ENCODE data around the gene SPINT3. TPM values are rescaled to one million over a fixed set of nuclear protein-coding genes. Genes with fewer than 3 reads are reported as not detected.

The SPINT3 gene
- total RNA-seq, 4 donors from 2014 or later, result not detected

DNA sequence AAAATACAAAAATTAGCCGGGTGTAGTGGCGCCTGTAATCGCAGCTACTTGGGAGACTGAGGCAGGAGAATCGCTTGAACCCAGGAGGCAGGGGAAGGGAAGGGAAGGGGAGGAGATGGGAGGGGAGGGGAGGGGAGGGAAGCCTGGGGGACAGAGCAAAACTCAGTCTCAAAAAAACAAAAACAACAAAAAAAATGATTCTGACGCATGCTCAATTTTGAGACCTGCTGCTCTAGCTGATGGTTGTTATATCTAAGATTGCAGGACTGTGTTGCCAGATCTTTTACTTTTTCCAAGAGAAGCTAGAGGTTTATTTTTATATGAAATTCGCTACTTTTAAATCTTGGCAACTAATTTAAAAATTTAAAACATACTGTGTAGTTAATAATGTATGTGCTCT is 48.2 kb downstream of the SPINT3 start:
- H3K4me1 ChIP-seq, result peaks cover 0 to 27% (median 14%) of the 10 kb centered on the region in 3 donors
- H3K9me3 ChIP-seq, result no peaks in the 10 kb centered on the region
- peaks cover 46% of the 10 kb centered on the region for H3K27me3 ChIP-seq
- H3K4me3 ChIP-seq, result no peak overlapping the region
- H3K36me3 ChIP-seq, result no peaks in the 10 kb centered on the region
- 78 to 90% methylated on average over 2 to 4 of the region's 6 CpGs for WGBS, 2 donors (ENCODE audit: low coverage in 1 of 2)
- TF ChIP-seq POLR2A (IDR thresholded peaks at IDR 0.05) (no peak), POLR2AphosphoS5 (IDR thresholded peaks at IDR 0.05) (no peak), CTCF (IDR thresholded peaks at IDR 0.05) (no peak), EP300 (IDR thresholded peaks at IDR 0.05) (no peak)
- H3K27ac ChIP-seq, result no peak overlapping the region
- no peak for ATAC-seq

GRCh38 chr20:45465491-45466266 is 49.7 kb downstream of the SPINT3 start:
- TF ChIP-seq EP300 (IDR thresholded peaks at IDR 0.05), result no peak
- no peak for TF ChIP-seq POLR2AphosphoS5 (IDR thresholded peaks at IDR 0.05)
- TF ChIP-seq CTCF (IDR thresholded peaks at IDR 0.05), result no peak
- TF ChIP-seq POLR2A (IDR thresholded peaks at IDR 0.05), result no peak
- ATAC-seq, result no peak

DNA sequence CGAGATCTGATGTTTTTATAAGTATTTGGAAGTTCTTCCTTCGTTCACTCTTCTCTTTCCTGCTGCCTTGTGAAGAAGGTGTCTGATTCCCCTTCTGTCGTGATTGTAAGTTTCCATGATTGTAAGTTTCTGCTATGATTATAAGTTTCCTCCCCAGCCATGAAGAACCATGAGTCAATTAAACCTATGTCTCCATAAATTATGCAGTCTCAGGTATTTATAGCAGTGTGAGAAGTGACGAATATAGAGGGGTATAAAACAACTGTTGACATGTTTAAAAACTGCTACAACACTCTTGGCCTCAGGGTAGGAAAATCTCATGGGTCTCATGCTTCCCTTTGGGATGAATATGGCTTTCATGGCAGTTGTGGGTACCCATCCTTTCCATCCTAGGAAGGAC is 51.7 kb downstream of the SPINT3 start:
- peaks cover 14% of the 10 kb centered on the region for H3K27me3 ChIP-seq
- H3K9me3 ChIP-seq, result no peaks in the 10 kb centered on the region
- no peak overlapping the region for H3K4me3 ChIP-seq
- no peaks in the 10 kb centered on the region for H3K36me3 ChIP-seq
- H3K27ac ChIP-seq, result no peak overlapping the region
- no peak for TF ChIP-seq CTCF (IDR thresholded peaks at IDR 0.05)
- TF ChIP-seq POLR2AphosphoS5 (IDR thresholded peaks at IDR 0.05), result no peak
- no peak for TF ChIP-seq POLR2A (IDR thresholded peaks at IDR 0.05)
- TF ChIP-seq EP300 (IDR thresholded peaks at IDR 0.05), result no peak
- no peak for ATAC-seq
- 78 to 86% methylated on average over 4 of the region's 4 CpGs for WGBS, 2 donors (ENCODE audit: low coverage in 1 of 2)
- no peaks in the 10 kb centered on the region for H3K4me1 ChIP-seq

More at GRCh38 chr20:45465491-45466266, 49.7 kb downstream of the SPINT3 start:
- no peaks in the 10 kb centered on the region for H3K36me3 ChIP-seq
- no peak overlapping the region for H3K4me3 ChIP-seq
- 33 to 64% methylated on average over 1 of the region's 1 CpG for WGBS, 2 donors (ENCODE audit: low coverage in 1 of 2)
- no peaks in the 10 kb centered on the region for H3K9me3 ChIP-seq
- no peak overlapping the region for H3K27ac ChIP-seq
- H3K4me1 ChIP-seq, result peaks cover 0 to 19% (median 10%) of the 10 kb centered on the region in 3 donors
- H3K27me3 ChIP-seq, result peaks cover 34% of the 10 kb centered on the region

DNA sequence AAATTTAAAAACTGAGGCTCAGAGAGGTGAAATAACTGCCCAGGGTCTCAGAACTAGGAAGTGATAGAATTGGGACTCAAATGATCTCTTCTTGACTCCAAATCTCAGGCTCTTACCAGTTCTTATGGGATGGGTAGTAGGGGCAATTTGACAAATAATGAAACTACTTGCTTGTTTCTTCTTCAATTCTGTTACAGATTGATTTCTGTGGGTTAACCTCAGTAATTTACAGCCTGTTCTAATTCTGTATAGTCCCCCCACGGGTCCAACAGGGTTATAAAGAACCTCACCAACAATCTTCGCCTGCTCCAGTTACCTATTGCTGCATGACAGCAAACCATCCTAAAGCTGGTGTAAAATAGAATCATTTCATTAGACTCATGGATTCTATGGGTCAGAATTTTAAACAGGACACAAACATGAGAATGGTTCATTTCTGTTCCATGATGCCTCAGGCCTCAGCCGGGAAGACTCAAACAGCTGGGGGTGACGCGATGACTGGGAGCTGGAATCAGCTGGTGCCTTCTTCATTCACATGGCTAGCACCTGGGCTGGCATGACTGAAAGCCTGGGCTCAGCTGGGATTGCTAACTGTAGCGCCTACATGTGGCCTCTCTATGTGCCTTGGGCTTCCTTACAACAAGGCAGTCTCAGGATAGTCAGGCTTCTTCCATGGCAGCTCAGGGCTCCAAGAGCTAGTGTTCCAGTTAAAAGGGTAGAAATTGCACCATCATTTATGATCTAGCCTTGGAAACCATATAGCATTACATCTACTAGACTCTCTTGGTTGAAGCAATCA is 52.5 kb downstream of the SPINT3 start:
- WGBS, 2 donors (ENCODE audit: low coverage in 1 of 2), result 67 to 81% methylated on average over 1 to 5 of the region's 6 CpGs
- ATAC-seq, result no peak
- no peaks in the 10 kb centered on the region for H3K9me3 ChIP-seq
- H3K4me1 ChIP-seq, result no peaks in the 10 kb centered on the region
- peaks cover 13% of the 10 kb centered on the region for H3K27me3 ChIP-seq
- H3K36me3 ChIP-seq, result no peaks in the 10 kb centered on the region
- H3K4me3 ChIP-seq, result no peak overlapping the region
- TF ChIP-seq CTCF (IDR thresholded peaks at IDR 0.05) (no peak), POLR2AphosphoS5 (IDR thresholded peaks at IDR 0.05) (no peak)
- H3K27ac ChIP-seq, result no peak overlapping the region

Small RNA genes within 50 kb of the gene (small RNA-seq; reads per million reads assigned to genes)
- gene AL031663.1, result 0 reads per million in 4 donors
- 0 reads per million in 4 donors for gene HSPD1P21
- 0 reads per million in 4 donors for gene RNA5SP485

Other genes with a start within 250 kb of the SPINT3 start
- not detected for gene RBPJL, start 208.8 kb downstream of the SPINT3 start, total RNA-seq
- not detected for gene MATN4, start 207.3 kb downstream of the SPINT3 start, total RNA-seq
- gene SDC4, start 167.2 kb downstream of the SPINT3 start, total RNA-seq, result 100 to 1,000 TPM in 1 of 4 donors, 10 to 100 TPM in 3; 75.1 to 182 (median 84.2) TPM
- gene SYS1, start 152.5 kb downstream of the SPINT3 start, total RNA-seq, result 10 to 100 TPM; 29.3 to 55.3 (median 34.7) TPM
- not detected for gene TP53TG5, start 137.3 kb downstream of the SPINT3 start, total RNA-seq
- gene DBNDD2, start 107.3 kb downstream of the SPINT3 start, total RNA-seq, result 100 to 1,000 TPM in 2 of 4 donors, 10 to 100 TPM in 2; 84.9 to 132 (median 106) TPM
- 10 to 100 TPM; 59.8 to 87.3 (median 67.6) TPM for gene PIGT, start 99.5 kb downstream of the SPINT3 start, total RNA-seq
- gene WFDC2, start 45.9 kb downstream of the SPINT3 start, total RNA-seq, result 10 to 100 TPM in 1 of 4 donors, 1 to 10 TPM in 2, not detected in 1; 7.0 to 21.9 (median 9.3) TPM
- gene WFDC6, start 23.9 kb upstream of the SPINT3 start, total RNA-seq, result not detected
- gene EPPIN, start 31.8 kb upstream of the SPINT3 start, total RNA-seq, result not detected
- gene WFDC8, start 63.7 kb upstream of the SPINT3 start, total RNA-seq, result not detected
- not detected for gene WFDC10A, start 114.1 kb upstream of the SPINT3 start, total RNA-seq
- not detected for gene WFDC9, start 115.7 kb upstream of the SPINT3 start, total RNA-seq
- gene WFDC11, start 154.6 kb upstream of the SPINT3 start, total RNA-seq, result not detected
- gene WFDC13, start 186.4 kb upstream of the SPINT3 start, total RNA-seq, result not detected
- not detected for gene WFDC10B, start 189.4 kb upstream of the SPINT3 start, total RNA-seq
- gene SPINT4, start 206.7 kb upstream of the SPINT3 start, total RNA-seq, result not detected